Keratinocyte (primary cell): ENCODE data around the gene ZCRB1. TPM values are rescaled to one million over a fixed set of nuclear protein-coding genes. Genes with fewer than 3 reads are reported as not detected.

Source experiments
- DNase-seq: peaks from one replicate; pipeline ENCODE4 v3.0.0-alpha.2; 2011; ENCODE audit warnings: low read depth, missing footprints, low spot score
- FAIRE-seq: peaks from 2 replicates; lab custom pipeline; 2011; peaks lifted over from hg19 to GRCh38; lab: Jason Lieb, UNC
- H2AFZ ChIP-seq: 2 replicates; pipeline ENCODE4 v1.6.0; 2012; ENCODE audit warnings: low read length, control low read depth, inconsistent platforms; ENCODE audit not compliant: control insufficient read depth
- H3K27ac ChIP-seq: 2 replicates; pipeline ENCODE4 v1.5.1; 2011; ENCODE audit warnings: low read length; ENCODE audit not compliant: control insufficient read depth, insufficient read depth
- H3K27me3 ChIP-seq: 3 replicates; pipeline ENCODE4 v1.6.0; 2011; ENCODE audit warnings: low read length; ENCODE audit not compliant: control insufficient read depth, insufficient read depth; ENCODE audit errors: extremely low read depth
- H3K36me3 ChIP-seq, 2 experiments: 2 replicates in 1 of 2; 3 replicates in 1 of 2; pipeline ENCODE4 v1.5.1; 2011; ENCODE audit warnings: low read length in 2 of 2, mild to moderate bottlenecking in 1 of 2; ENCODE audit not compliant: control insufficient read depth in 2 of 2, insufficient read depth in 2 of 2; ENCODE audit errors: extremely low read depth in 1 of 2
- H3K4me1 ChIP-seq: 3 replicates; pipeline ENCODE4 v1.5.1; 2011; ENCODE audit warnings: low read length; ENCODE audit not compliant: control insufficient read depth, insufficient read depth; ENCODE audit errors: extremely low read depth
- H3K4me2 ChIP-seq: 3 replicates; pipeline ENCODE4 v1.6.0; 2011; ENCODE audit warnings: low read depth, low read length; ENCODE audit not compliant: control insufficient read depth, insufficient read depth; ENCODE audit errors: extremely low read depth
- H3K4me3 ChIP-seq, 3 experiments: fragments of 200-600 bp in 1 of 3; sonication (generic) in 1 of 3; 2 replicates in 2 of 3; 3 replicates in 1 of 3; pipeline ENCODE4 v1.5.1; 2011 to 2016; ENCODE audit warnings: low read length in 3 of 3, mild to moderate bottlenecking in 3 of 3, control low read depth in 2 of 3, inconsistent platforms in 1 of 3, low read depth in 1 of 3, mixed read lengths in 1 of 3, mixed run types in 1 of 3, moderate library complexity in 1 of 3; ENCODE audit not compliant: control insufficient read depth in 2 of 3, insufficient read depth in 2 of 3; ENCODE audit errors: extremely low read depth in 1 of 3
- H3K79me2 ChIP-seq: 2 replicates; pipeline ENCODE4 v1.6.0; 2012; ENCODE audit warnings: low read length; ENCODE audit not compliant: control insufficient read depth, insufficient read depth
- H3K9ac ChIP-seq: 3 replicates; pipeline ENCODE4 v1.6.0; 2011; ENCODE audit warnings: low read length; ENCODE audit not compliant: control insufficient read depth, insufficient read depth; ENCODE audit errors: extremely low read depth
- H3K9me1 ChIP-seq: 3 replicates; pipeline ENCODE4 v1.6.0; 2011; ENCODE audit warnings: low read length; ENCODE audit not compliant: control insufficient read depth, insufficient read depth; ENCODE audit errors: extremely low read depth
- H3K9me3 ChIP-seq: 2 replicates; pipeline ENCODE4 v1.5.1; 2012; ENCODE audit warnings: low read depth, low read length; ENCODE audit not compliant: control insufficient read depth
- H4K20me1 ChIP-seq: 3 replicates; pipeline ENCODE4 v1.6.0; 2011; ENCODE audit warnings: low read length; ENCODE audit not compliant: control insufficient read depth, insufficient read depth; ENCODE audit errors: extremely low read depth
- CTCF ChIP-seq, 3 experiments: IDR thresholded peaks in 1 of 3; conservative IDR thresholded peaks in 1 of 3; optimal IDR thresholded peaks in 1 of 3; 2 replicates in 2 of 3; 3 replicates in 1 of 3; pipeline versions ENCODE3 to v1.5.1; 2011; ENCODE audit warnings: low read length in 3 of 3, mild to moderate bottlenecking in 3 of 3, moderate library complexity in 2 of 3, control low read depth in 1 of 3, inconsistent platforms in 1 of 3; ENCODE audit not compliant: insufficient read depth in 2 of 3; ENCODE audit errors: extremely low read depth in 1 of 3
- EZH2 ChIP-seq: IDR thresholded peaks from one replicate; pipeline ENCODE4 v1.6.1; 2012; ENCODE audit warnings: inconsistent platforms, mild to moderate bottlenecking, low read length, moderate library complexity
- dilution Hi-C: fragments of 300-500 bp; cut with MboI; formaldehyde crosslinking; loops from one replicate; pipeline ENCODE4 v1.7.0; 2020; ENCODE audit warnings: low sequenced_read_pairs; ENCODE audit not compliant: extremely low pct_ligation_motif_present
- polyA plus RNA-seq, 5 experiments: library from polyadenylated mRNA; depleted of rRNA in 3 of 5; stranded (reverse) in 3 of 5; stranded (forward) in 1 of 5; unstranded in 1 of 5; fragments of >200 nt; gene quantifications; 1 replicate in 1 of 5; 2 replicates in 3 of 5; 3 replicates in 1 of 5; pipeline versions ENCODE4 v1.2.1 to v1.2.3, GENCODE V29; 2011 to 2012; ENCODE audit warnings: missing spikeins in 2 of 5, low read depth in 1 of 5, low replicate concordance in 1 of 5

ZCRB1 gene
- polyA plus RNA-seq, 1 donor (not counting 4 experiments of a cell fraction or from before 2014, with no cell fraction given): 41.6 TPM

- Histone ChIP-seq H4K20me1 (no peaks in the 10 kb centered on the region), H3K27ac (no peak overlapping the region), H3K4me2 (no peak overlapping the region), H3K4me3 (no peak overlapping the region), H3K79me2 (no peaks in the 10 kb centered on the region), H3K9ac (no peak overlapping the region), H3K36me3 (peaks cover 0 to under 1% of the 10 kb centered on the region in 2 experiments), H3K27me3 (no peaks in the 10 kb centered on the region), H3K9me3 (no peaks in the 10 kb centered on the region), H3K9me1 (no peaks in the 10 kb centered on the region), H3K4me1 (no peaks in the 10 kb centered on the region), H2AFZ (no peak overlapping the region)
- FAIRE-seq: no peak
- TF ChIP-seq CTCF (optimal IDR thresholded peaks at IDR 0.05 in 1 of 3, IDR thresholded peaks at IDR 0.05 in 1 of 3, conservative IDR thresholded peaks at IDR 0.05 in 1 of 3; ENCODE audit: extremely low read depth in 1 of 3, insufficient read depth in 2 of 3, low read length in 3 of 3) (no peak), EZH2 (no peak)
- DNase-seq: no peak
- dilution Hi-C loops: no loop called here
Measured at GRCh38 chr12:42308390-42308789, 17.5 kb downstream of the ZCRB1 start.

- Histone ChIP-seq H3K27ac (no peak overlapping the region), H3K79me2 (no peaks in the 10 kb centered on the region), H3K9ac (no peak overlapping the region), H3K4me1 (no peaks in the 10 kb centered on the region), H3K9me1 (no peaks in the 10 kb centered on the region), H3K4me3 (no peak overlapping the region), H3K9me3 (no peaks in the 10 kb centered on the region), H2AFZ (no peak overlapping the region), H3K4me2 (no peak overlapping the region), H3K27me3 (no peaks in the 10 kb centered on the region), H4K20me1 (no peaks in the 10 kb centered on the region), H3K36me3 (no peaks in the 10 kb centered on the region)
- DNase-seq (no peak), FAIRE-seq (no peak)
- dilution Hi-C loops: no loop called here
- TF ChIP-seq EZH2 (no peak), CTCF (optimal IDR thresholded peaks at IDR 0.05 in 1 of 3, IDR thresholded peaks at IDR 0.05 in 1 of 3, conservative IDR thresholded peaks at IDR 0.05 in 1 of 3; ENCODE audit: extremely low read depth in 1 of 3, insufficient read depth in 2 of 3, low read length in 3 of 3) (no peak)
Measured at GRCh38 chr12:42306297-42306696, 19.6 kb downstream of the ZCRB1 start.
